Measurements from ENCODE around the gene PTPRD. TPM values are rescaled to one million over a fixed set of nuclear protein-coding genes. Genes with fewer than 3 reads are reported as not detected.

Gene PTPRD
- total RNA-seq, 1 donor: 11.5 TPM

DNA sequence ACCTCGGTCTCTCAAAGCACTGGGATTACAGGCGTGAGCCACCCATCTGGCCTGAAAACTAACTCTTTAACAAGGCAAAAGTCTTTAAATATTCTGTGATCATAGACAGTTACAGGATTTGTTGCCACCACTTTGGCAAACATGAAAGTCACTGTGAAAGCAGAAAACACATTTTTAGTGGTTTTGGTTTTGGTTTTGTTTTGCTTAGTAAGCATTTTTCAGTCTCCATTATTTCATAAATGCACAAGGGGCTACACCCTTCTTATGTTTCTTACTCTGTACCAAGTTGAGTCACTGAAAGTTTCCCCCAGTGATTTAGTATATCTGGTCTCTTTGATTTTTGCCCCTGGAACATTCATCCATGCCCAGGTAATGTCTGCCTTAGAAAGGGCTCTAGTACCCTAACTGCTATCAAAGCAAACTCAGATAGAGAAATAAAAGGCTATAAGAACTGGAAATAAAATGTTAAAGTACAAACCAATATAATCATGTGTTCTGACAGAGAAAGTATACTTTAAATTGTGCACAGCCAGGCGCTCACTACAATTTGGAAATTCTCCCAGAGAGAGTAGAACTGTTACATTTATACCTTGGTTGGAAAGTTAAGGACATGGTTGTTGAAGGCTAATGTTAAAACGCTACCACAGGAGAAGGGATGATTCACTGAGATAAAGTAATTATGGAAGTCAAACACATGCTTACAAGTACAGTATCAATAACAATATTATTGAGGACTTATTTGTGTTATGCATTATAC lies 1790.7 kb downstream of the PTPRD start:
- DNase-seq (ENCODE audit: low read depth): peak; percentile 4

DNA sequence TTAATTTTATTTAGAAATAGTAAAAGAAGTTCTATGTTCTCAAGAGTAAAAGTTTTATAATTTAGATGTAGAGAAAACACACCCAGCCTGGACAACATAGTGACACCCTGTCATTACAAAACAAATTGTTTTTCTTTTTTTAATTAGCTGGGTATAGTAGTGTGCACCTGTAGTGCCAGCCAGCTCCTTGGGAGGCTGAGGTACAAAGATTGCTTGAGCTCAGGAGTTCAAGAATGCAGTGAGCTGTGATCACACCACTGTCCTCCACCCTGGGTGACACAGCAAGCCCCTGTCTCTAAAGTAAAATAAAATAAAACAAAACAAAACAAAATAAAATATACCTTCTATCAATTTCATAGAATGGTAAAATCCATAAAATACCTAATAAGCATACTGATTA lies 1795.5 kb downstream of the PTPRD start:
- TF ChIP-seq, protein P1, sequence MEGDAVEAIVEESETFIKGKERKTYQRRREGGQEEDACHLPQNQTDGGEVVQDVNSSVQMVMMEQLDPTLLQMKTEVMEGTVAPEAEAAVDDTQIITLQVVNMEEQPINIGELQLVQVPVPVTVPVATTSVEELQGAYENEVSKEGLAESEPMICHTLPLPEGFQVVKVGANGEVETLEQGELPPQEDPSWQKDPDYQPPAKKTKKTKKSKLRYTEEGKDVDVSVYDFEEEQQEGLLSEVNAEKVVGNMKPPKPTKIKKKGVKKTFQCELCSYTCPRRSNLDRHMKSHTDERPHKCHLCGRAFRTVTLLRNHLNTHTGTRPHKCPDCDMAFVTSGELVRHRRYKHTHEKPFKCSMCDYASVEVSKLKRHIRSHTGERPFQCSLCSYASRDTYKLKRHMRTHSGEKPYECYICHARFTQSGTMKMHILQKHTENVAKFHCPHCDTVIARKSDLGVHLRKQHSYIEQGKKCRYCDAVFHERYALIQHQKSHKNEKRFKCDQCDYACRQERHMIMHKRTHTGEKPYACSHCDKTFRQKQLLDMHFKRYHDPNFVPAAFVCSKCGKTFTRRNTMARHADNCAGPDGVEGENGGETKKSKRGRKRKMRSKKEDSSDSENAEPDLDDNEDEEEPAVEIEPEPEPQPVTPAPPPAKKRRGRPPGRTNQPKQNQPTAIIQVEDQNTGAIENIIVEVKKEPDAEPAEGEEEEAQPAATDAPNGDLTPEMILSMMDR (IDR thresholded peaks at IDR 0.05; ENCODE audit: insufficient read depth, low read length): no peak
- no peak for DNase-seq (ENCODE audit: low read depth)
- H3K4me3 ChIP-seq (ENCODE audit: low read depth, low read length): no peak overlapping the region

More for the DNA sequence above, 1790.7 kb downstream of the PTPRD start:
- no peak overlapping the region for H3K4me3 ChIP-seq (ENCODE audit: low read depth, low read length)
- TF ChIP-seq, protein P1 (IDR thresholded peaks at IDR 0.05; ENCODE audit: insufficient read depth, low read length): no peak

- TF ChIP-seq, protein P1 (IDR thresholded peaks at IDR 0.05; ENCODE audit: insufficient read depth, low read length): no peak
- no peak for DNase-seq (ENCODE audit: low read depth)
- H3K4me3 ChIP-seq (ENCODE audit: low read depth, low read length): no peak overlapping the region
These were observed 1796.4 kb downstream of the PTPRD start for GRCh38 chr9:8816361-8816760.

DNA sequence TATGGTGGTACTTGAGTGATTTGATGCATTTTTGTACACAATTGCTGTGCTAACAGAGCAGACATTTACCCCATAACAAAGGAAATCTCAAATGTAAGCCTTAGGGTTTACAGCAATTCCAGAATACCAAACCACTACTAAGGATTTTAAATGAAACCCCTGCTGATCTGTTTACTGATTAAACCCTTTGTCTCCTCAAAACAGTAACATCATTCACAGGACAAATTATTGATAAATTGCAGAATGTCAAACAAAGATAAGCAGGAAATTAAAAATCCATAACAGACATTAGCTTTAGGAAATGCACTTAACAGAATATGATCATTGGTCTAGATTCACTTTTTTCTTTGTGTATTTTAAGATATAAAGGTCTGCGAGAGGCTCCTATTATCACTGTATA lies 1796.9 kb downstream of the PTPRD start:
- TF ChIP-seq, protein P1 (IDR thresholded peaks at IDR 0.05; ENCODE audit: insufficient read depth, low read length): no peak
- DNase-seq (ENCODE audit: low read depth): no peak
- no peak overlapping the region for H3K4me3 ChIP-seq (ENCODE audit: low read depth, low read length)

DNA sequence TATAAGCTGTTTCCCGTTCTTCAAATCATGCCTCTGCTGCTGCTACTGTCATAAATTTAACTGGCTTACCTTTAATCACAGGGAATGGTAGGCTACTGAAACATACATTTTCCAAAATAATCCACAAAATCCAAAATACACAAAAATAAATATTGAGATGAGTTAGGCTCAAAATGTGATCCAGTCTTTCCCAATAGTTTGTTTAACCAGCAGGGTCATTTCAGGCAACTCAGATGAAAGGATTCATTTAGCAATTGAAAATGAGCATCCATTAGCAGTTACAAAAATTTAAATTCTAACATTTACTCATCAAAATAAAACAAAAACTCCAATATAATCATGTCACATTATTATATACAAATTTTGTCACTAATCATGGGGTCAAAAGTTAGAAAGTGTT lies 1797.6 kb downstream of the PTPRD start:
- DNase-seq (ENCODE audit: low read depth): no peak
- TF ChIP-seq, protein P1 (IDR thresholded peaks at IDR 0.05; ENCODE audit: insufficient read depth, low read length): no peak
- H3K4me3 ChIP-seq (ENCODE audit: low read depth, low read length): no peak overlapping the region

DNA sequence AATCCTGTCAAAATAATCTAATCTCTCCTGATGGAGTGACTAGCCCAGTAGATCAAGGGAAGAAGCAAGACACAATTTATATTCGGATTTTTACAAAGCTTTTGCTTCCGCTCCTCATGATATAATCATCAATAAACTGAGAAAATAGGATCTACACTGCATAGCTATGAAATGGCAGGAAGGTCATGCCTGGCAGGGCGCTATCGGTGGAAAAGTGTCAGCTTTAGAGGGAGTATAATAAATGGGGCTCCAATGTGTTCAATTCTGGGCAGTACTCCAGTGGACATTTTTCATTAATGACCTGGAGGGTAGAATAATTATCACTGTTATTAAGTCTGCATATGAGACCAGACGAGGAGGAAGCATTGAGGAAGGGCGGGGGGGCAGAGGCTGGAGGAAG lies 1799.9 kb downstream of the PTPRD start:
- TF ChIP-seq, protein P1 (IDR thresholded peaks at IDR 0.05; ENCODE audit: insufficient read depth, low read length): no peak
- no peak for DNase-seq (ENCODE audit: low read depth)
- no peak overlapping the region for H3K4me3 ChIP-seq (ENCODE audit: low read depth, low read length)

DNA sequence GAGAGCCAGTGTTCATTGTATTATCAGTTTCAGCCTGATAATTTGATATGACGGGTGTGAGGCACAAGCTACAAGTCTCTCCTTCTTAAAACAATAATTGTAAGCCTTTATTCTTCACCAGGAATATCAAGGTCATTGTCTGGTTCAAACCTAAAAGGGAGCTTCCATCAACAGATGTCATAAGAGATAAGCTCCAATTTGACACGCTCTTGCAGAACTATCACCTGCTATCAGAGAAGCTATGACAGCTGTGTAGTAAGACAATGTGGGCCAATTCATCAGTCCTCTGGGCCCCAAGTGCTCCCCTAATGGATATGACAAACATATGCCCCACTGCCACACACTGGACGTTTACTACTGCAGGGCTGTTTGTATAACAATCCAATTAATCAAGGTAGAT lies 1803.1 kb downstream of the PTPRD start:
- TF ChIP-seq, protein P1 (IDR thresholded peaks at IDR 0.05; ENCODE audit: insufficient read depth, low read length): no peak
- H3K4me3 ChIP-seq (ENCODE audit: low read depth, low read length): no peak overlapping the region
- DNase-seq (ENCODE audit: low read depth): no peak
